DND-41 (cell line): ENCODE measurements around the gene KY.

ENCODE experiments used
- ATAC-seq: fragments of 200-7000 bp; cut with Tn5 transposase; 3 replicates; pipeline ENCODE4 v1.9.1; 2021; ENCODE audit warnings: low read depth; ENCODE audit not compliant: insufficient read depth
- DNase-seq: peaks from one replicate; pipeline ENCODE4 v3.0.0-alpha.2; 2020
- H2AFZ ChIP-seq: 2 replicates; pipeline ENCODE4 v1.6.0; 2012; ENCODE audit warnings: low read depth, low read length
- H3K27ac ChIP-seq: 2 replicates; pipeline ENCODE4 v1.5.1; 2012; ENCODE audit warnings: low read length, inconsistent platforms
- H3K27me3 ChIP-seq: fragments of 200-600 bp; sonication (generic); 2 replicates; pipeline ENCODE4 v1.6.0; 2012; ENCODE audit warnings: low read length, mild to moderate bottlenecking, inconsistent platforms; ENCODE audit not compliant: insufficient read depth, poor library complexity
- H3K36me3 ChIP-seq: 2 replicates; pipeline ENCODE4 v1.5.1; 2012; ENCODE audit warnings: low read length, inconsistent platforms; ENCODE audit not compliant: insufficient read depth
- H3K4me1 ChIP-seq: 2 replicates; pipeline ENCODE4 v1.5.1; 2012; ENCODE audit warnings: mild to moderate bottlenecking, low read length; ENCODE audit not compliant: insufficient read depth
- H3K4me2 ChIP-seq: 2 replicates; pipeline ENCODE4 v1.6.0; 2012; ENCODE audit warnings: mild to moderate bottlenecking, moderate library complexity, low read length, inconsistent platforms; ENCODE audit not compliant: insufficient read depth
- H3K4me3 ChIP-seq, 2 experiments: fragments of 200-600 bp in 1 of 2; shearing (Covaris generic) in 1 of 2; 2 replicates each; pipeline ENCODE4 v1.5.1; 2012 to 2016; ENCODE audit warnings: inconsistent platforms in 2 of 2, low read length in 2 of 2, mild to moderate bottlenecking in 2 of 2, low read depth in 1 of 2, moderate library complexity in 1 of 2
- H3K79me2 ChIP-seq: 2 replicates; pipeline ENCODE4 v1.6.0; 2012; ENCODE audit warnings: low read length, inconsistent platforms; ENCODE audit not compliant: insufficient read depth
- H3K9ac ChIP-seq: 2 replicates; pipeline ENCODE4 v1.6.0; 2012; ENCODE audit warnings: low read depth, mild to moderate bottlenecking, inconsistent platforms, low read length, moderate library complexity
- H3K9me3 ChIP-seq: 2 replicates; pipeline ENCODE4 v1.5.1; 2012; ENCODE audit warnings: low read length, moderate library complexity, mild to moderate bottlenecking, inconsistent platforms; ENCODE audit not compliant: insufficient read depth, severe bottlenecking
- H4K20me1 ChIP-seq: 2 replicates; pipeline ENCODE4 v1.6.0; 2012; ENCODE audit warnings: low read length; ENCODE audit not compliant: insufficient read depth
- CTCF ChIP-seq: IDR thresholded peaks from 2 replicates; pipeline ENCODE4 v1.5.1; 2012; ENCODE audit warnings: borderline replicate concordance, low read length, moderate library complexity, mild to moderate bottlenecking; ENCODE audit not compliant: poor library complexity, severe bottlenecking; ENCODE audit errors: extremely low read depth
- EZH2 ChIP-seq: IDR thresholded peaks from 3 replicates; pipeline ENCODE4 v1.6.1; 2012; ENCODE audit warnings: borderline replicate concordance, low read depth, mild to moderate bottlenecking, moderate library complexity, low read length, inconsistent platforms; ENCODE audit not compliant: severe bottlenecking

KY gene

GRCh38 chr3:134605556-134605955 is 45.3 kb downstream of the KY start:
- no peak for TF ChIP-seq EZH2
- TF ChIP-seq CTCF, result no peak
- H3K27me3 ChIP-seq, result peaks cover 8% of the 10 kb centered on the region
- H2AFZ ChIP-seq, result no peak overlapping the region
- ATAC-seq (no peak), DNase-seq (no peak)
- H3K4me2 ChIP-seq, result no peak overlapping the region
- no peak overlapping the region for H3K9ac ChIP-seq
- no peak overlapping the region for H3K27ac ChIP-seq
- no peaks in the 10 kb centered on the region for H3K79me2 ChIP-seq
- H3K36me3 ChIP-seq, result no peaks in the 10 kb centered on the region
- no peaks in the 10 kb centered on the region for H3K9me3 ChIP-seq
- H3K4me1 ChIP-seq, result peaks cover 4% of the 10 kb centered on the region; the same call in 1 of the 2 replicates
- H4K20me1 ChIP-seq, result no peaks in the 10 kb centered on the region; the same call in 1 of the 2 replicates
- no peak overlapping the region for H3K4me3 ChIP-seq

GRCh38 chr3:134603956-134604355 is 46.9 kb downstream of the KY start:
- Histone ChIP-seq H3K4me1 (peaks cover 4% of the 10 kb centered on the region; the same call in 1 of the 2 replicates), H3K9me3 (no peaks in the 10 kb centered on the region), H3K79me2 (no peaks in the 10 kb centered on the region), H3K9ac (no peak overlapping the region), H3K36me3 (no peaks in the 10 kb centered on the region), H2AFZ (no peak overlapping the region), H3K27me3 (peaks cover 4% of the 10 kb centered on the region), H3K4me2 (no peak overlapping the region), H3K27ac (no peak overlapping the region), H4K20me1 (no peaks in the 10 kb centered on the region; the same call in 1 of the 2 replicates), H3K4me3 (no peak overlapping the region)
- ATAC-seq (no peak), DNase-seq (no peak)
- no peak for TF ChIP-seq CTCF
- TF ChIP-seq EZH2, result no peak

- no peak overlapping the region for H3K9ac ChIP-seq
- ATAC-seq (no peak), DNase-seq (no peak)
- H3K36me3 ChIP-seq, result no peaks in the 10 kb centered on the region
- H3K79me2 ChIP-seq, result no peaks in the 10 kb centered on the region
- H3K27me3 ChIP-seq, result no peaks in the 10 kb centered on the region
- no peaks in the 10 kb centered on the region for H3K9me3 ChIP-seq
- no peak overlapping the region for H2AFZ ChIP-seq
- no peak overlapping the region for H3K27ac ChIP-seq
- TF ChIP-seq CTCF, result no peak
- TF ChIP-seq EZH2, result no peak
- no peak overlapping the region for H3K4me2 ChIP-seq
- H3K4me1 ChIP-seq, result peaks cover 4% of the 10 kb centered on the region; the same call in 1 of the 2 replicates
- H4K20me1 ChIP-seq, result no peaks in the 10 kb centered on the region; the same call in 1 of the 2 replicates
- H3K4me3 ChIP-seq, result no peak overlapping the region
Observed at GRCh38 chr3:134603480-134603879, 47.3 kb downstream of the KY start.

- no peak for DNase-seq
- H3K36me3 ChIP-seq, result no peaks in the 10 kb centered on the region
- no peak overlapping the region for H3K9ac ChIP-seq
- no peak overlapping the region for H3K4me3 ChIP-seq
- H3K27ac ChIP-seq, result no peak overlapping the region
- ATAC-seq, result no peak
- no peaks in the 10 kb centered on the region for H3K9me3 ChIP-seq
- H3K27me3 ChIP-seq, result no peaks in the 10 kb centered on the region
- peaks cover 4% of the 10 kb centered on the region; the same call in 1 of the 2 replicates for H3K4me1 ChIP-seq
- no peak overlapping the region for H3K4me2 ChIP-seq
- no peaks in the 10 kb centered on the region for H3K79me2 ChIP-seq
- H4K20me1 ChIP-seq, result no peaks in the 10 kb centered on the region; the same call in 1 of the 2 replicates
- TF ChIP-seq EZH2 (no peak), CTCF (no peak)
- no peak overlapping the region for H2AFZ ChIP-seq
Observed at GRCh38 chr3:134602440-134602814, 48.4 kb downstream of the KY start.
